GM23248 (cell line): ENCODE results near the gene C5orf15.

Experiments used
- EZH2 ChIP-seq: fragments of 200-600 bp; sonication (generic); IDR thresholded peaks from 2 replicates; pipeline ENCODE4 v1.6.1; 2018; ENCODE audit warnings: antibody characterized with exemption, mild to moderate bottlenecking; ENCODE audit not compliant: insufficient read depth, poor library complexity, severe bottlenecking
- EZH2phosphoT487 ChIP-seq: fragments of 200-600 bp; sonication (generic); IDR thresholded peaks from 2 replicates; pipeline ENCODE4 v1.6.1; 2018; ENCODE audit warnings: antibody characterized with exemption, moderate library complexity, mild to moderate bottlenecking, low read depth; ENCODE audit not compliant: insufficient read depth

DNA sequence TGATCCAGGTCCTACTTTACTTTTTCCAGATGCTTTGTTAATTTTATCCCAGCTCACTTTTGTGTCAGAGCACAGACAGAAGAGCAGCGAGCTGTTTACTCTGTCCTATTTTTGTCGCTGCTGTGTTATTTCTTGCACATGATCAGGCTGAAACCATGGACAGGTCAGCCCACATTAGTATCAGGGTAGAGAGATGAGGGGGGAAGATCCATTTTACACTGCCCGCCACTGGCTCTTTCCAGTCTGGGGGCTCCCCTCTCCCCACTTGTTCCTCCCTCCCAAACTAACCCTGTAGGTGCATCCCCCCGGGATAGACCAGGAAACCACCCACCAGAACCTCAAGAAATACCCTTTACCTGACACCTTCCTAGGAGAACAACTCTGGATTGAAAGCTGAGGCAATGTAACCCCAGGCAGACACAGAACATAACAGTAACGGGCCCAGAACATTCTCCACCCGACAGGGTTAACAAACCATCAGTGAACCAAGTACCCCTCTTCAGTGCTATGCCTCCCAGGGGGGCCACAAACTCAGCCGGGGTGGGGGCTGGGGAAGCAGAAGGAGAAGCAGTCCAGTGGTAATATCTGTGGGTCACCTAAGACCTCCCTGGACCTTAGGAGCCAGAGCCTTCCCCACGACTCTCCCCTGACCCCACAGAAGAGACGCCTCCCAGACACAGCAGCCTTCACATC lies 26.0 kb upstream of the C5orf15 start:
- TF ChIP-seq EZH2 (no peak), EZH2phosphoT487 (no peak)
